ENCODE measurements around the gene TRIM28.

TRIM28 gene

GRCh38 chr19:58518256-58519086, 25.4 kb upstream of the TRIM28 start:
- Histone ChIP-seq H3K79me1 (ENCODE audit: low read length) (peaks cover 17% of the 10 kb centered on the region), H2AK5ac (ENCODE audit: low read length) (peak overlapping the region; percentile 87), H3K4me1 (ENCODE audit: control insufficient read depth in 1 of 2, insufficient read depth in 2 of 2, low read length in 2 of 2) (peaks cover 13 to 16% of the 10 kb centered on the region in 2 experiments), H3K4me2 (ENCODE audit: low read length) (peak overlapping the region; percentile 61), H3K36me3 (ENCODE audit: control insufficient read depth in 1 of 2, insufficient read depth in 2 of 2, low read length in 2 of 2) (peaks cover 21 to 22% of the 10 kb centered on the region in 2 experiments), H3K23ac (ENCODE audit: low read length) (no peak overlapping the region), H3K14ac (ENCODE audit: low read length) (peak overlapping the region; percentile 94), H2AFZ (ENCODE audit: insufficient read depth, low read length, poor library complexity) (peak overlapping the region; percentile 72), H4K91ac (ENCODE audit: low read depth, low read length) (peak overlapping the region; percentile 92), H3K18ac (ENCODE audit: low read length) (peak overlapping the region; percentile 83), H3K9me3 (ENCODE audit: insufficient read depth, low read depth, low read length) (no peaks in the 10 kb centered on the region), H3K9ac (ENCODE audit: low read length) (peak overlapping the region; percentile 91), H3K27ac (ENCODE audit: low read depth, low read length) (peak overlapping the region; percentile 80), H2BK5ac (ENCODE audit: low read depth, low read length, poor library complexity) (peak overlapping the region; percentile 54), H3K79me2 (ENCODE audit: control insufficient read depth, insufficient read depth, low read length, poor library complexity) (peaks cover 21% of the 10 kb centered on the region), H3K27me3 (ENCODE audit: insufficient read depth, low read length) (no peaks in the 10 kb centered on the region), H4K12ac (ENCODE audit: low read depth, low read length) (peak overlapping the region; percentile 93), H4K8ac (ENCODE audit: low read depth, low read length) (peak overlapping the region; percentile 64), H2BK120ac (ENCODE audit: insufficient read depth, low read length, poor library complexity) (peak overlapping the region; percentile 67), H3K4me3 (ENCODE audit: low read depth, low read length) (peak overlapping the region; percentile 88), H3K4ac (ENCODE audit: low read depth, low read length) (peak overlapping the region; percentile 81), H2BK12ac (ENCODE audit: low read length) (no peak overlapping the region)
- WGBS (ENCODE audit: extremely low coverage, insufficient coverage, insufficient read length): no CpG with 5 or more reads among the region's 22 CpGs
- no peak for DNase-seq

GRCh38 chr19:58519087-58519354, 24.8 kb upstream of the TRIM28 start:
- Histone ChIP-seq H4K12ac (ENCODE audit: low read depth, low read length) (peak overlapping the region; percentile 93), H2AK5ac (ENCODE audit: low read length) (peak overlapping the region; percentile 75), H3K4me3 (ENCODE audit: low read depth, low read length) (peak overlapping the region; percentile 88), H3K9me3 (ENCODE audit: insufficient read depth, low read depth, low read length) (no peaks in the 10 kb centered on the region), H2BK5ac (ENCODE audit: low read depth, low read length, poor library complexity) (peak overlapping the region; percentile 54), H4K91ac (ENCODE audit: low read depth, low read length) (peak overlapping the region; percentile 92), H4K8ac (ENCODE audit: low read depth, low read length) (peak overlapping the region; percentile 64), H3K4me2 (ENCODE audit: low read length) (peak overlapping the region; percentile 61), H3K9ac (ENCODE audit: low read length) (peak overlapping the region; percentile 91), H3K23ac (ENCODE audit: low read length) (no peak overlapping the region), H3K18ac (ENCODE audit: low read length) (peak overlapping the region; percentile 83), H3K79me1 (ENCODE audit: low read length) (peaks cover 17% of the 10 kb centered on the region), H3K79me2 (ENCODE audit: control insufficient read depth, insufficient read depth, low read length, poor library complexity) (peaks cover 21% of the 10 kb centered on the region), H3K4me1 (ENCODE audit: control insufficient read depth in 1 of 2, insufficient read depth in 2 of 2, low read length in 2 of 2) (peaks cover 13% of the 10 kb centered on the region in 2 experiments), H3K14ac (ENCODE audit: low read length) (peak overlapping the region; percentile 94), H3K4ac (ENCODE audit: low read depth, low read length) (peak overlapping the region; percentile 81), H3K27ac (ENCODE audit: low read depth, low read length) (peak overlapping the region; percentile 80), H2BK12ac (ENCODE audit: low read length) (no peak overlapping the region), H2BK120ac (ENCODE audit: insufficient read depth, low read length, poor library complexity) (peak overlapping the region; percentile 67), H2AFZ (ENCODE audit: insufficient read depth, low read length, poor library complexity) (peak overlapping the region; percentile 72), H3K36me3 (ENCODE audit: control insufficient read depth in 1 of 2, insufficient read depth in 2 of 2, low read length in 2 of 2) (peaks cover 21 to 22% of the 10 kb centered on the region in 2 experiments), H3K27me3 (ENCODE audit: insufficient read depth, low read length) (no peaks in the 10 kb centered on the region)
- no CpG with 5 or more reads among the region's 14 CpGs for WGBS (ENCODE audit: extremely low coverage, insufficient coverage, insufficient read length)
- DNase-seq: peak; percentile 56 to 68

GRCh38 chr19:58519355-58520256, 24.3 kb upstream of the TRIM28 start, which contains the start of gene ZBTB45:
TSS of gene ZBTB45 (minus strand) at chr19:58519810. CDS start at chr19:58517673, 2,137 bp downstream.
- H3K4me2 ChIP-seq (ENCODE audit: low read length): peak within 1 kb of the TSS; percentile 61
- H3K27ac ChIP-seq (ENCODE audit: low read depth, low read length): peak within 1 kb of the TSS; percentile 80
- peak within 1 kb of the TSS; percentile 72 for H2AFZ ChIP-seq (ENCODE audit: insufficient read depth, low read length, poor library complexity)
- peak within 1 kb of the TSS; percentile 81 for H3K4ac ChIP-seq (ENCODE audit: low read depth, low read length)
- peaks cover 17% of the 10 kb centered on the region for H3K79me2 ChIP-seq (ENCODE audit: control insufficient read depth, insufficient read depth, low read length, poor library complexity)
- H3K4me3 ChIP-seq (ENCODE audit: low read depth, low read length): peak within 1 kb of the TSS; percentile 88
- peak within 1 kb of the TSS; percentile 92 for H4K91ac ChIP-seq (ENCODE audit: low read depth, low read length)
- H3K27me3 ChIP-seq (ENCODE audit: insufficient read depth, low read length): no peaks in the 10 kb centered on the region
- DNase-seq: peak; percentile 91 to 93
- H3K4me1 ChIP-seq (ENCODE audit: control insufficient read depth in 1 of 2, insufficient read depth in 2 of 2, low read length in 2 of 2): peaks cover 9 to 10% of the 10 kb centered on the region in 2 experiments
- peak within 1 kb of the TSS; percentile 93 for H4K12ac ChIP-seq (ENCODE audit: low read depth, low read length)
- H3K23ac ChIP-seq (ENCODE audit: low read length): no peak within 1 kb of the TSS
- H3K18ac ChIP-seq (ENCODE audit: low read length): peak within 1 kb of the TSS; percentile 83
- H3K9ac ChIP-seq (ENCODE audit: low read length): peak within 1 kb of the TSS; percentile 91
- H4K8ac ChIP-seq (ENCODE audit: low read depth, low read length): peak within 1 kb of the TSS; percentile 64
- H2BK120ac ChIP-seq (ENCODE audit: insufficient read depth, low read length, poor library complexity): peak within 1 kb of the TSS; percentile 67
- H3K79me1 ChIP-seq (ENCODE audit: low read length): peaks cover 15% of the 10 kb centered on the region
- peak within 1 kb of the TSS; percentile 94 for H3K14ac ChIP-seq (ENCODE audit: low read length)
- peak within 1 kb of the TSS; percentile 87 for H2AK5ac ChIP-seq (ENCODE audit: low read length)
- no peaks in the 10 kb centered on the region for H3K9me3 ChIP-seq (ENCODE audit: insufficient read depth, low read depth, low read length)
- no peak within 1 kb of the TSS for H2BK12ac ChIP-seq (ENCODE audit: low read length)
- H3K36me3 ChIP-seq (ENCODE audit: control insufficient read depth in 1 of 2, insufficient read depth in 2 of 2, low read length in 2 of 2): peaks cover 21 to 22% of the 10 kb centered on the region in 2 experiments
- peak within 1 kb of the TSS; percentile 54 for H2BK5ac ChIP-seq (ENCODE audit: low read depth, low read length, poor library complexity)
- WGBS (ENCODE audit: extremely low coverage, insufficient coverage, insufficient read length): no CpG with 5 or more reads among the region's 87 CpGs

GRCh38 chr19:58520257-58520599, 23.6 kb upstream of the TRIM28 start:
- Histone ChIP-seq H2BK12ac (ENCODE audit: low read length) (no peak overlapping the region), H3K27me3 (ENCODE audit: insufficient read depth, low read length) (no peaks in the 10 kb centered on the region), H3K9ac (ENCODE audit: low read length) (peak overlapping the region; percentile 91), H3K18ac (ENCODE audit: low read length) (peak overlapping the region; percentile 0), H3K4me2 (ENCODE audit: low read length) (peak overlapping the region; percentile 61), H4K91ac (ENCODE audit: low read depth, low read length) (peak overlapping the region; percentile 92), H2AK5ac (ENCODE audit: low read length) (no peak overlapping the region), H2AFZ (ENCODE audit: insufficient read depth, low read length, poor library complexity) (peak overlapping the region; percentile 35), H3K4ac (ENCODE audit: low read depth, low read length) (peak overlapping the region; percentile 54), H3K4me1 (ENCODE audit: control insufficient read depth in 1 of 2, insufficient read depth in 2 of 2, low read length in 2 of 2) (peaks cover 8 to 9% of the 10 kb centered on the region in 2 experiments), H3K14ac (ENCODE audit: low read length) (peak overlapping the region; percentile 30), H3K9me3 (ENCODE audit: insufficient read depth, low read depth, low read length) (no peaks in the 10 kb centered on the region), H3K36me3 (ENCODE audit: control insufficient read depth in 1 of 2, insufficient read depth in 2 of 2, low read length in 2 of 2) (peaks cover 21 to 22% of the 10 kb centered on the region in 2 experiments), H3K79me1 (ENCODE audit: low read length) (peaks cover 15% of the 10 kb centered on the region), H3K23ac (ENCODE audit: low read length) (no peak overlapping the region), H3K27ac (ENCODE audit: low read depth, low read length) (peak overlapping the region; percentile 80), H4K12ac (ENCODE audit: low read depth, low read length) (peak overlapping the region; percentile 93), H4K8ac (ENCODE audit: low read depth, low read length) (peak overlapping the region; percentile 64), H3K4me3 (ENCODE audit: low read depth, low read length) (peak overlapping the region; percentile 88), H3K79me2 (ENCODE audit: control insufficient read depth, insufficient read depth, low read length, poor library complexity) (peaks cover 17% of the 10 kb centered on the region), H2BK120ac (ENCODE audit: insufficient read depth, low read length, poor library complexity) (no peak overlapping the region), H2BK5ac (ENCODE audit: low read depth, low read length, poor library complexity) (no peak overlapping the region)
- WGBS (ENCODE audit: extremely low coverage, insufficient coverage, insufficient read length): no CpG with 5 or more reads among the region's 7 CpGs
- no peak for DNase-seq

Data from trophoblast cell (in vitro differentiated cells and primary cell).